WI38 (cell line): Measurements from ENCODE around the gene SERPINB2.
"Not testable (repeated sequence)": the region's sequence is repeated elsewhere in the genome, so short reads cannot be mapped to it uniquely, and the experiment has no call there.

ENCODE experiments used
- H3K4me3 ChIP-seq: 2 replicates; pipeline ENCODE4 v1.5.1; 2011; ENCODE audit warnings: low read depth, mild to moderate bottlenecking, control low read depth, low read length
- CTCF ChIP-seq: IDR thresholded peaks from 2 replicates; pipeline ENCODE4 v1.5.1; 2012; ENCODE audit warnings: low read depth, mild to moderate bottlenecking, control low read depth, low read length

SERPINB2 gene

GRCh38 chr18:63908858-63909257, 21.4 kb downstream of the SERPINB2 start:
- no peak overlapping the region for H3K4me3 ChIP-seq
- TF ChIP-seq CTCF, result no peak

- no peak overlapping the region for H3K4me3 ChIP-seq
- TF ChIP-seq CTCF, result no peak
Measured at GRCh38 chr18:63909870-63910269, 22.4 kb downstream of the SERPINB2 start.

- TF ChIP-seq CTCF, result no peak
Measured at GRCh38 chr18:63917817-63918216, 30.3 kb downstream of the SERPINB2 start.

GRCh38 chr18:63922049-63922448, 34.5 kb downstream of the SERPINB2 start:
- no peak overlapping the region for H3K4me3 ChIP-seq
- TF ChIP-seq CTCF, result no peak

More at GRCh38 chr18:63917817-63918216, 30.3 kb downstream of the SERPINB2 start:
- H3K4me3 ChIP-seq, result no peak overlapping the region

- TF ChIP-seq CTCF, result no peak
- H3K4me3 ChIP-seq, result no peak overlapping the region
Measured at GRCh38 chr18:63924551-63924950, 37.0 kb downstream of the SERPINB2 start.

GRCh38 chr18:63928331-63928730, 40.8 kb downstream of the SERPINB2 start:
- H3K4me3 ChIP-seq, result no peak overlapping the region
- TF ChIP-seq CTCF, result no peak

GRCh38 chr18:63929369-63929768, 41.9 kb downstream of the SERPINB2 start:
- not testable (repeated sequence) for H3K4me3 ChIP-seq

- no peak for TF ChIP-seq CTCF
- H3K4me3 ChIP-seq, result no peak overlapping the region
Measured at GRCh38 chr18:63930773-63931354, 43.4 kb downstream of the SERPINB2 start.
